Muscle layer of colon (tissue), 2 donors: ENCODE results near the gene RAB20.

Source experiments
- H3K27ac ChIP-seq: one replicate; pipeline ENCODE4 v1.7.0; 2013; ENCODE audit warnings: low read depth, mild to moderate bottlenecking, low read length, moderate library complexity
- H3K27me3 ChIP-seq, 2 donors: one replicate each; pipeline ENCODE4 v1.7.0; 2013; ENCODE audit warnings: low read length in 2 of 2, mild to moderate bottlenecking in 2 of 2; ENCODE audit not compliant: insufficient read depth in 2 of 2, control insufficient read depth in 1 of 2
- H3K36me3 ChIP-seq: one replicate; pipeline ENCODE4 v1.7.0; 2013; ENCODE audit warnings: mild to moderate bottlenecking, low read length; ENCODE audit not compliant: insufficient read depth
- H3K4me1 ChIP-seq: one replicate; pipeline ENCODE4 v1.7.0; 2013; ENCODE audit warnings: mild to moderate bottlenecking, low read length; ENCODE audit not compliant: insufficient read depth
- H3K4me3 ChIP-seq, 2 donors: one replicate each; pipeline ENCODE4 v1.7.0; 2013; ENCODE audit warnings: low read length in 2 of 2, low read depth in 1 of 2, mild to moderate bottlenecking in 1 of 2, moderate library complexity in 1 of 2
- H3K9ac ChIP-seq: one replicate; pipeline ENCODE4 v1.7.0; 2013; ENCODE audit warnings: low read length
- H3K9me3 ChIP-seq: one replicate; pipeline ENCODE4 v1.7.0; 2013; ENCODE audit warnings: mild to moderate bottlenecking, low read length
- donor health status: abdominal sarcoma.
- donor health status: Adenocarcinoma of cecum.

RAB20 gene

DNA sequence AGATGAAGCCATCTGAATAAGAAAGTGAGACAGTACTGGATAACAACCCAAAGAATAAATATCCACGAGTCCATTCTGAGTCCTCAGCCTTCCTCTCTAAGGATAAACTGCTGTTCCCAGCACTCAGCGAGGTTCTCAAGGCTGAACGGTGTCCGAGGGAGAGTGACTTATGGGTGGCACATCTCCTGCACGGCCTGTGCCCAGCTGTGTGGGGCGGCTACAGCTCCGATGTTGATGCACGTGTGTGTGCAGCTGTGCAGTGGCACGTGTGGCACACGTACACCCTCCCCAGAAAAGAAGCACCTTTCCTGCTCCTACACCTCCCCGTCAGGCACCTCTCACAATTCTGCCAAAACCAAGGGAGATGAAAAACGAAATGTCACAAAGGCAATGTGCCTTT lies 45.0 kb downstream of the RAB20 start:
- Histone ChIP-seq H3K9me3 (no peaks in the 10 kb centered on the region), H3K36me3 (peaks cover 21% of the 10 kb centered on the region), H3K27me3 (no peaks in the 10 kb centered on the region), H3K9ac (no peak overlapping the region), H3K27ac (no peak overlapping the region), H3K4me3 (no peak overlapping the region), H3K4me1 (peaks cover 13% of the 10 kb centered on the region)

DNA sequence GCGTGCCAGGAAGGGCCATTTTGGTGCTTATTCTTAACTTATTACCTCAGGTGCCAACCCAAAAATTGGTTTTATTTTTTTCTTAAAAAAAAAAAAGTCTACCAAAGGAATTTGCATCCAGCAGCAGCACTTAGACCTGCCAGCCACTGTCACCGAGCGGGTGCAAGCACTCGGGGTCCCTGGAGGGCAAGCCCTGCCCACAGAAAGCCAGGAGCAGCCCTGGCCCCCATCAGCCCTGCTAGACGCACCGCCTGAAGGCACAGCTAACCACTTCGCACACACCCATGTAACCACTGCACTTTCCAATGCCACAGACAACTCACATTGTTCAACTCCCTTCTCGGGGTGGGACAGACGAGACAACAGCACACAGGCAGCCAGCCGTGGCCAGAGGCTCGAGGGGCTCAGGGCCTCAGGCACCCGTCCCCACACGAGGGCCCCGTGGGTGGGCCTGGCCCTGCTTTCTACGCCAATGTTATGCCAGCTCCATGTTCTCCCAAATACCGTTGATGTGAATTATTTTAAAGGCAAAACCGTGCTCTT lies 49.3 kb downstream of the RAB20 start:
- Histone ChIP-seq H3K27ac (no peak overlapping the region), H3K4me1 (peaks cover 18% of the 10 kb centered on the region), H3K9me3 (no peaks in the 10 kb centered on the region), H3K9ac (no peak overlapping the region), H3K4me3 (no peak overlapping the region), H3K36me3 (peaks cover 58% of the 10 kb centered on the region), H3K27me3 (no peaks in the 10 kb centered on the region)

DNA sequence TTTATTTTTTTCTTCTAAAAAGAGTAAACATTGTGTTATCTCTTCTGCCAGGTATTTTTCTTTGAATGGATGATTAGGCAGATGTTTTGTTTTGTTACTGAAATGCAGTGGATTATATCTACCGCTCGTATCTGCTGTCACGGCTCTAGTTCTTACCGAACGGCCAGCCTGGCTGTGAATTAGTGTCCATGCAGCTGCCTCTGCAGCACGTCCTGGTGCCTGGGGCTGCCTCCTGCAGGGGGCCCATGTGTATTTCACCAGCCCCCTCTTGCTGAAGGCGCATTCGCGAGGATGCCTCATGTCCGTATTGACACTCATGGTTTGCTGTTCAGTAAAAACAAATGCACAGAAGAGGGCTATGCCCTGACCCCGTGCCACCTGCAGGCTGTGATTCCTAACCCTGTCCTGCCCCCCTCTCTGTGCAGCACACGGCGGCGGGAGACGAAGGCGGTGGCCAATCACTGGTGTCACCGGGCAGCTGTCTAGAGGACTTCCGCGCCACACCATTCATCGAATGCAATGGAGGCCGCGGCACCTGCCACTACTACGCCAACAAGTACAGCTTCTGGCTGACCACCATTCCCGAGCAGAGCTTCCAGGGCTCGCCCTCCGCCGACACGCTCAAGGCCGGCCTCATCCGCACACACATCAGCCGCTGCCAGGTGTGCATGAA lies 49.9 kb downstream of the RAB20 start:
- peaks cover 63% of the 10 kb centered on the region for H3K36me3 ChIP-seq
- H3K27ac ChIP-seq, result no peak overlapping the region

DNA sequence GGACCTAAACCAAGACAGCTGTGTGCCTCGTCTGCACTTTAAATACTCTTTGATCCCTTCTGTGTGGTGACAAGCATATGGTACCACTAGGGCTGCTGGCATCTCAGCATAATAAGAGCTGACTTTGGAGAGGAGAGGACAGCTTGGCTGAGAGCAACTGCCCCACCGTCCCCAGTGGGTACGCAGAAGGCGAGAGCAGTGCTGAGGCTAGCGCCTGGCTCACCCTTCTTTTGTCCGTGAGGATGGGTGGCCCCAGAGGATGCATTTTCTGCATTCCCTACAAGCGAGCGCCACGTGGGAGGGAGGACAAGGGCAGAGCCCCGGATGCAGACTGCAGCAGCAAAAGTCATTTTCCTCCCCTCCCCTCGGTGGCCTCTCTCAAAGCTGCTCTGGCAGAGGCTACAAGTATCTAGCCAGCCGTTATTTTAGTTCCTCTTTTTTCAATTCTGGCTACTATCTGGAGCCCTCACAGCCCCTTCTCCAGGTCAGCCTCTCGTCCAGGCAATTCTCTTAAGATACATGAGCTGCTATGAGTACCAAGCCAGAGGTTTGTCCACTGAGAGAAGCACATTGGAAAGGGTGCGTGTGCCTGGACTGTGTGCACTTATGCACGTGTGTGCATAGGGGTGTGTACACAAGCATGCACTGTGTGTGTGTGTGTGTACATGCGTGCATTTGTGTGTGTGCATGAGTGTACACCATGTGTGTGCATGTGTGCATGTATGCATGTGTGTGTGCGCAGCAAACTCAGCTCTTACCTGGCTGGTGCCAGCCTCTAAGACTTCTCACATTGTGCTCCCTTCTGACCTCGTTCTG lies 51.3 kb downstream of the RAB20 start:
- Histone ChIP-seq H3K9me3 (no peaks in the 10 kb centered on the region), H3K27ac (peak overlapping the region; percentile 74), H3K4me1 (peaks cover 31% of the 10 kb centered on the region), H3K4me3 (no peak overlapping the region), H3K9ac (no peak overlapping the region), H3K36me3 (peaks cover 65% of the 10 kb centered on the region), H3K27me3 (no peaks in the 10 kb centered on the region)

More for the DNA sequence above, 49.9 kb downstream of the RAB20 start:
- Histone ChIP-seq H3K4me1 (peaks cover 24% of the 10 kb centered on the region), H3K4me3 (no peak overlapping the region), H3K27me3 (no peaks in the 10 kb centered on the region), H3K9me3 (no peaks in the 10 kb centered on the region), H3K9ac (no peak overlapping the region)

DNA sequence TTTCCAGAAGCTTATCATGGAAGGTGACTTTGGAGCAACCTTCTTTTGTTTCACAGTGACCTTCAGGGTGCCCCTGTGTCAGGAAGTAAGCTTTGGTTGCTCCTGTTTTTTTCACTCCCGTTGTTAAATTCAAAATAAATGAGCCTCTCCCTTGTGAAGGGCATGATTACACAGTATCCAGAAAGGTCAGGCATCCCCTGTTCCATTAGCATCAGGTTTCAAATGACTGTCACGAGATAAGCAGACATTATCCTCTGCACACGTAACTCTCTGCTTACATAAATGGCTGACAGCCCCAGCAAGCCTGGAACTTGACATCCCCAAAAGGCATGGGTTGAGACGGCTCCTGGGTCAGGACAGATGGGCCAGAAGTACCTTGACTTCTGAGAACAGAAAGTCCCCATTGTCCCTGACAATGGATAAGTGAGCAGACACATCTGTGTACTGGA lies 52.0 kb downstream of the RAB20 start:
- H3K9me3 ChIP-seq, result no peaks in the 10 kb centered on the region
- peaks cover 31% of the 10 kb centered on the region for H3K4me1 ChIP-seq
- peaks cover 68% of the 10 kb centered on the region for H3K36me3 ChIP-seq
- no peak overlapping the region for H3K9ac ChIP-seq
- H3K4me3 ChIP-seq, result no peak overlapping the region
- H3K27ac ChIP-seq, result peak overlapping the region; percentile 74
- no peaks in the 10 kb centered on the region for H3K27me3 ChIP-seq

DNA sequence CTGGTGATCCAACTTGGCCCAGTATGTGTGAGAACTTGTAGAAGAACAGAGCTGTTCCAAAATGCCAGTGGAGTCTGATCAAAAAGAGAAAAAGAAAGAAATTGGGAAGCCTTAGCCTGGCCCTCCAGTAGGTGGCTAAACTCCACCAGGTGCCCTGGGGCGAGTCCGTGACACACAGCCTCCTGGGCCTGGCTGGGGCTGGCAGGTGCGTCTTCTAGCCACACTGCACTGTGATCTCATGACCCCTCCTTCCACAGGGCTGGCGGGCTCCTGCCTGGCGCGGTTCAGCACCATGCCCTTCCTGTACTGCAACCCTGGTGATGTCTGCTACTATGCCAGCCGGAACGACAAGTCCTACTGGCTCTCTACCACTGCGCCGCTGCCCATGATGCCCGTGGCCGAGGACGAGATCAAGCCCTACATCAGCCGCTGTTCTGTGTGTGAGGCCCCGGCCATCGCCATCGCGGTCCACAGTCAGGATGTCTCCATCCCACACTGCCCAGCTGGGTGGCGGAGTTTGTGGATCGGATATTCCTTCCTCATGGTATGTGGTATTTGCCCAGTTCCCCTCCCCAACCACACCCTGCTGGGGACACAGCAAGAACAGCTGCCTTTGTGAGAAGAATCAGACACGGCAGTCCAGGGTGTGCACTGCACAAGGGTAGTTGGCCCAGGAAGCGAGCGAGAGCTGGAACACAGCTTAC lies 53.7 kb downstream of the RAB20 start:
- no peak overlapping the region for H3K9ac ChIP-seq
- no peak overlapping the region for H3K4me3 ChIP-seq
- peak overlapping the region; percentile 7 for H3K27ac ChIP-seq
- H3K27me3 ChIP-seq, result no peaks in the 10 kb centered on the region
- no peaks in the 10 kb centered on the region for H3K9me3 ChIP-seq
- H3K4me1 ChIP-seq, result peaks cover 31% of the 10 kb centered on the region
- H3K36me3 ChIP-seq, result peaks cover 76% of the 10 kb centered on the region

DNA sequence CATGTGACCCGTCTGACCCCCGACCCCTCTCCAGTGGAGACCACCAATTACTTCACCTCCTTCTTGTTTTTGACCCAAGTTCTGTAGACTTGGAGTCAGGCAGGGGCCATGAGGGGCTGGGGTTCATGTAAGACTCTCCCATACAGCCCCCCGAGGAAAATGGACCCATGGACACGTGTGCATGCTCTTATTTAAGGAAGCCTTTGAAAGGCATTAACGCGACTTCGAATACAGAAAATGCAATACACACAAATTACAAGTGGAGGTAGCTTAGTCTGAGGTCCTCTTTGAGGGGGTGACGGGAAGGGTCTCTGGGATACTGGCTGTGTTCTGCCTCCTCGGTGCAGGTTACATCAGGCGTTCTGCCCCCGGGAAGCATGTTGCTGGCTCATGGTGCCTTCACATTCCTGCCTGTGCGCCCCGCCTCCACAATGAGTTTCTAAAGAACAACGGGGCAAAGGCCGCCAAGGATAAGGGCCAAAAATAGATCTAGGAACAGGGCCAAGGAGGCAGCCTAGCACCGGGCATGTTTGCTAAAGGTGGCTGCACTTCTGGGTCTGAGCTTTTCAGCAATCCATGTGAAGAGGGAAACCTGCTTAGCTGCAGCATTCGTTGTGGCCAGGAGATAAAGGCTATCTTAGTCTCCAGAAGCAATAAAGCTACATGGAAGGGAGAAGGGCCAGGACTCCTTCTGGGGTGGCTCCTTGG lies 54.5 kb downstream of the RAB20 start:
- H3K9ac ChIP-seq, result no peak overlapping the region
- H3K36me3 ChIP-seq, result peaks cover 76% of the 10 kb centered on the region
- peak overlapping the region; percentile 5 for H3K27ac ChIP-seq
- no peak overlapping the region for H3K4me3 ChIP-seq
- no peaks in the 10 kb centered on the region for H3K9me3 ChIP-seq
- no peaks in the 10 kb centered on the region for H3K27me3 ChIP-seq
- H3K4me1 ChIP-seq, result peaks cover 31% of the 10 kb centered on the region

DNA sequence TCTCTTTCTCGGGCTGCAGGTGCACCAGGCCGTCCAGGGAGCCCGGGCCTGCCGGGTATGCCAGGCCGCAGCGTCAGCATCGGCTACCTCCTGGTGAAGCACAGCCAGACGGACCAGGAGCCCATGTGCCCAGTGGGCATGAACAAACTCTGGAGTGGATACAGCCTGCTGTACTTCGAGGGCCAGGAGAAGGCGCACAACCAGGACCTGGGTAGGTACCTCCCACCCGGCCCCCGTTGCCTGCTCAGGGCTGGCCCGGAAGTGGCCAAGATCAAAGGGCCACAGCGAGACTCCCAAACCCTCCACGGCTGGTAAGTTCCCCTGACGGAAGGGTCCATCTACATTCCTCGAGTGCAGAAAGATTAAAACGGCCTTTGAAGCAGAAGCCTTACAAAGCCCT lies 55.1 kb downstream of the RAB20 start:
- H3K36me3 ChIP-seq, result peaks cover 78% of the 10 kb centered on the region
- H3K4me3 ChIP-seq, result no peak overlapping the region
- H3K9me3 ChIP-seq, result no peaks in the 10 kb centered on the region
- H3K27ac ChIP-seq, result peak overlapping the region; percentile 5
- H3K4me1 ChIP-seq, result peaks cover 31% of the 10 kb centered on the region
- H3K9ac ChIP-seq, result no peak overlapping the region
- no peaks in the 10 kb centered on the region for H3K27me3 ChIP-seq

DNA sequence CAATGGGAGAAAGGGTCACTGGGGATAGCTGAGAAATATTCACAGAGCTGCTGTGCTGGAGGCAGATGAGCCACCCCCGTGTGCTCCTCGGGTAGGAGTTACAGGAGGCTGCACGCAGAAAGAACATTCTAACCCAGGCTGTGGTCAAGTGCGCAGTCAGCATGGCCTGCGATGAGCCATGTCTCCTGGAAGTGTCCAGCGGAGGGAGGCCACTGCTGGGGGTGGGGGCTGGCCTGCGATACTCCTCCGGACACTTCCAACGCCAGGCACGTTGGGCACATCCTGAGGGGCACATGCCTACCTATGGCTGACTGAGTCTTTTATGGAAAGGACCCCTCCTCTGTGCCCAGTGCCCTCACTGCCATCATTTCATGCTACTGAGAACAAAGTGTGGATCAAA lies 55.9 kb downstream of the RAB20 start:
- H3K27ac ChIP-seq, result no peak overlapping the region
- peaks cover 31% of the 10 kb centered on the region for H3K4me1 ChIP-seq
- H3K36me3 ChIP-seq, result peaks cover 81% of the 10 kb centered on the region
- H3K27me3 ChIP-seq, result no peaks in the 10 kb centered on the region
- H3K9me3 ChIP-seq, result no peaks in the 10 kb centered on the region
- H3K9ac ChIP-seq, result no peak overlapping the region
- H3K4me3 ChIP-seq, result no peak overlapping the region

DNA sequence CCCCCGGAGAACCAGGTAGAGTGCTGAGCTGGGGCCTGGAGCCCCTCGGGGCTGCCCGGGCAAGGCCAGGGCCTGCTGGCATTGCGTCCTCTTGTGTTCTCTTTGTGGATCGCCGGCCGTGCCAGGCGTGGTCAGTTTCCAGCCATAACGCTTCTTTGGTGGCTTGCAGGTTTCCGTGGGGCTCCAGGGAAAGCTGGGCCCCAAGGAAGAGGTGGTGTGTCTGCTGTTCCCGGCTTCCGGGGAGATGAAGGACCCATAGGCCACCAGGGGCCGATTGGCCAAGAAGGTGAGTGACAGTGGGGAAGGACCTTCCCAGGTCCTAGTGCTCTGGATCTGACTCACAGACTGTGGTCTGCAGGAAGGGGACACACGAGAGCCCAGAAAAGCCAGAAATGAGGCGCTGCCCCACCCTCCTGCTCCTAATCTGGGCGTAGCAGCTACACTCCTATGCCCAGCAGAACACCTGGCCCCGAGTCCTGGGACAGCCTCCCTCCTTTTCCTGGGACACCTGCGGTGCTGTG lies 57.5 kb downstream of the RAB20 start:
- H3K4me1 ChIP-seq, result peaks cover 18% of the 10 kb centered on the region
- no peak overlapping the region for H3K27ac ChIP-seq
- H3K27me3 ChIP-seq, result no peaks in the 10 kb centered on the region
- H3K36me3 ChIP-seq, result peaks cover 82% of the 10 kb centered on the region
- H3K4me3 ChIP-seq, result no peak overlapping the region
- no peak overlapping the region for H3K9ac ChIP-seq
- no peaks in the 10 kb centered on the region for H3K9me3 ChIP-seq
